Endodermal cell (in vitro differentiated cells): ENCODE data around the gene EPB41. TPM values are rescaled to one million over a fixed set of nuclear protein-coding genes. Genes with fewer than 3 reads are reported as not detected.

Source experiments
- DNase-seq: peaks from one replicate; pipeline ENCODE4 v3.0.0-alpha.2; 2017
- H3K27ac ChIP-seq: 2 replicates; pipeline ENCODE4 v1.5.1; 2013; ENCODE audit warnings: mild to moderate bottlenecking, low read depth, low read length, moderate library complexity
- H3K27me3 ChIP-seq: 2 replicates; pipeline ENCODE4 v1.6.1; 2013; ENCODE audit warnings: mild to moderate bottlenecking, low read length, moderate library complexity; ENCODE audit not compliant: insufficient read depth, control insufficient read depth, poor library complexity, severe bottlenecking
- H3K36me3 ChIP-seq: 2 replicates; pipeline ENCODE4 v1.7.0; 2013; ENCODE audit warnings: mild to moderate bottlenecking, low read length, moderate library complexity; ENCODE audit not compliant: control insufficient read depth, insufficient read depth
- H3K4me1 ChIP-seq: one replicate; pipeline ENCODE4 v1.7.0; 2013; ENCODE audit warnings: low read length; ENCODE audit not compliant: control insufficient read depth, insufficient read depth
- H3K4me3 ChIP-seq: 2 replicates; pipeline ENCODE4 v1.5.1; 2013; ENCODE audit warnings: mild to moderate bottlenecking, low read length, moderate library complexity
- H3K9ac ChIP-seq: 2 replicates; pipeline ENCODE4 v1.6.1; 2013; ENCODE audit warnings: mild to moderate bottlenecking, low read length, moderate library complexity; ENCODE audit not compliant: poor library complexity, severe bottlenecking; ENCODE audit errors: extremely low read depth
- H3K9me3 ChIP-seq: 2 replicates; pipeline ENCODE4 v1.6.1; 2013; ENCODE audit warnings: mild to moderate bottlenecking, low read length, moderate library complexity; ENCODE audit not compliant: control insufficient read depth
- H3K27ac Mint-ChIP-seq: 2 replicates; pipeline ENCODE4 v1.8.0; 2020; ENCODE audit warnings: mixed read lengths
- H3K27me3 Mint-ChIP-seq: 2 replicates; pipeline ENCODE4 v1.8.0; 2021; ENCODE audit warnings: mild to moderate bottlenecking, mixed read lengths; ENCODE audit not compliant: insufficient read depth
- H3K36me3 Mint-ChIP-seq: 2 replicates; pipeline ENCODE4 v1.8.0; 2020; ENCODE audit warnings: low read depth, mixed read lengths
- H3K4me1 Mint-ChIP-seq: 2 replicates; pipeline ENCODE4 v1.8.0; 2020; ENCODE audit warnings: mixed read lengths
- H3K4me3 Mint-ChIP-seq: 2 replicates; pipeline ENCODE4 v1.8.0; 2020; ENCODE audit warnings: mild to moderate bottlenecking, moderate library complexity, mixed read lengths
- H3K9me3 Mint-ChIP-seq: 2 replicates; pipeline ENCODE4 v1.8.0; 2020; ENCODE audit warnings: mild to moderate bottlenecking, mixed read lengths
- CTCF ChIP-seq: fragments of 200-600 bp; sonication (generic); conservative IDR thresholded peaks from 2 replicates; pipeline ENCODE4 v1.5.0; 2021; ENCODE audit warnings: antibody characterized with exemption, mild to moderate bottlenecking
- WGBS, 2 experiments: methylation state at CpG; one replicate each; pipeline versions ENCODE4 v1.1.5 to v1.1.7; 2013; ENCODE audit warnings: missing lambda C conversion rate in 2 of 2, mixed read lengths in 1 of 2; ENCODE audit not compliant: insufficient coverage in 1 of 2, insufficient read length in 1 of 2; 5-methylcytosine and 5-hydroxymethylcytosine counted together
- total RNA-seq, 2 donors: library from RNA; stranded (reverse); fragmentation: NEBNext Ultra II Directional in 1 of 2; extraction: Animal tissue kit (Norgen Biotek cat#: 25700) in 1 of 2; gene quantifications; 2 replicates in 1 of 2; 3 replicates in 1 of 2; pipeline ENCODE4 v1.2.1, GENCODE V29; 2021

Gene EPB41
- total RNA-seq, 2 donors from 2014 or later, result 60.3 to 91.0 TPM

- DNase-seq, result no peak
- 86 to 91% methylated on average over 1 to 2 of the region's 2 CpGs for WGBS, 2 experiments
- Histone ChIP-seq H3K9me3 (peaks cover 4% of the 10 kb centered on the region), H3K4me3 (no peak overlapping the region), H3K9ac (no peak overlapping the region), H3K27me3 (no peaks in the 10 kb centered on the region), H3K27ac (no peak overlapping the region), H3K36me3 (peaks cover 4% of the 10 kb centered on the region), H3K4me1 (no peaks in the 10 kb centered on the region)
- TF ChIP-seq CTCF, result no peak
- no peaks in the 10 kb centered on the region for H3K4me1 Mint-ChIP-seq
- H3K27ac Mint-ChIP-seq, result no peak overlapping the region
- no peaks in the 10 kb centered on the region for H3K27me3 Mint-ChIP-seq
- H3K9me3 Mint-ChIP-seq, result no peaks in the 10 kb centered on the region
- no peak overlapping the region for H3K4me3 Mint-ChIP-seq
- peaks cover 5% of the 10 kb centered on the region for H3K36me3 Mint-ChIP-seq
These were observed 137.7 kb downstream of the EPB41 start for GRCh38 chr1:29052100-29052499.

- Mint-ChIP-seq H3K4me3 (no peak overlapping the region), H3K27me3 (no peaks in the 10 kb centered on the region), H3K9me3 (no peaks in the 10 kb centered on the region), H3K27ac (no peak overlapping the region), H3K4me1 (no peaks in the 10 kb centered on the region), H3K36me3 (peaks cover 5% of the 10 kb centered on the region)
- no peak for TF ChIP-seq CTCF
- H3K27me3 ChIP-seq, result no peaks in the 10 kb centered on the region
- H3K27ac ChIP-seq, result no peak overlapping the region
- H3K9me3 ChIP-seq, result no peaks in the 10 kb centered on the region
- no peaks in the 10 kb centered on the region for H3K4me1 ChIP-seq
- peaks cover 4% of the 10 kb centered on the region for H3K36me3 ChIP-seq
- no peak overlapping the region for H3K9ac ChIP-seq
- WGBS, 2 experiments, result 94 to 97% methylated on average over 4 to 7 of the region's 7 CpGs
- H3K4me3 ChIP-seq, result no peak overlapping the region
- no peak for DNase-seq
These were observed 138.6 kb downstream of the EPB41 start for GRCh38 chr1:29052941-29053340.

DNA sequence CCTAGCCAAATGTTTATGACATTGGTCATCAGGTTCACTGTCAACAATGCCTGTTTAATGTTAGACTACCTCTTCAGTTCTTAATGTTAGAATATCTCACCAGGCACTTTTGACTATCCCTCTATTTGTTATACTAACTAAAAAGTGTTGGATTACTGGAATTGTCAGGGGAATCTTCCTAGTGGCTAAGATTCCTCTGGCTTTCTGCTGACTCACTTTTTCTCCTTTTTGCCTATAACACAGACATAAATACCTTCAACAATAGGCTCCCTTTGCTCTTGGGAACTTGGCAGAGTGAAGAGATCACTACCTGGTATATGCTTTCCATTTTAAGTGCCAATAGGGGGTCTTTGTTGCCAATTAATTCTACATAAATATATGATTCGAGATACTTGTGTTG lies 140.8 kb downstream of the EPB41 start:
- Histone ChIP-seq H3K36me3 (peaks cover 4% of the 10 kb centered on the region), H3K4me3 (no peak overlapping the region), H3K4me1 (no peaks in the 10 kb centered on the region), H3K27me3 (no peaks in the 10 kb centered on the region), H3K9me3 (no peaks in the 10 kb centered on the region), H3K27ac (no peak overlapping the region), H3K9ac (no peak overlapping the region)
- H3K4me3 Mint-ChIP-seq, result no peak overlapping the region
- TF ChIP-seq CTCF, result no peak
- no peaks in the 10 kb centered on the region for H3K9me3 Mint-ChIP-seq
- DNase-seq, result no peak
- 85% methylated on average over 1 of the region's 1 CpG; no CpG with 5 or more reads in 1 of the 2 experiments for WGBS, 2 experiments
- H3K36me3 Mint-ChIP-seq, result peaks cover 4% of the 10 kb centered on the region
- no peak overlapping the region for H3K27ac Mint-ChIP-seq
- H3K27me3 Mint-ChIP-seq, result no peaks in the 10 kb centered on the region
- H3K4me1 Mint-ChIP-seq, result no peaks in the 10 kb centered on the region
